Activated CD4-positive, alpha-beta T cell treated with anti-CD3 and anti-CD28 coated beads for 36 hours (primary cell): Measurements from ENCODE around the gene PDCD4. TPM values are rescaled to one million over a fixed set of nuclear protein-coding genes. Genes with fewer than 3 reads are reported as not detected.
"Not testable (repeated sequence)": the region's sequence is repeated elsewhere in the genome, so short reads cannot be mapped to it uniquely, and the experiment has no call there.

Source experiments
- ATAC-seq: fragments of 200-7000 bp; cut with Tn5 transposase; one replicate; pipeline ENCODE4 v1.10.0; 2021; ENCODE audit warnings: mild to moderate bottlenecking, moderate library complexity
- CTCF ChIA-PET: fragments of 350-600 bp; sonication (Branson Sonifier 250); formaldehyde crosslinking; loops from one replicate; lab custom pipeline; 2021; ENCODE audit warnings: antibody characterized with exemption; lab: Charles Lee
- POLR2A ChIA-PET: fragments of 350-600 bp; sonication (Branson Sonifier 250); formaldehyde crosslinking; loops from one replicate; lab custom pipeline; 2021; ENCODE audit warnings: antibody characterized with exemption, inconsistent platforms; lab: Charles Lee
- DNase-seq: peaks from one replicate; pipeline ENCODE4 v3.0.0-alpha.2; 2020
- H3K27ac Mint-ChIP-seq: one replicate; pipeline ENCODE4 v1.8.0; 2021; ENCODE audit warnings: mixed read lengths
- H3K27me3 Mint-ChIP-seq: one replicate; pipeline ENCODE4 v1.8.0; 2021; ENCODE audit warnings: mixed read lengths
- H3K36me3 Mint-ChIP-seq: one replicate; pipeline ENCODE4 v1.8.0; 2021; ENCODE audit warnings: low read depth, mixed read lengths
- H3K4me1 Mint-ChIP-seq: one replicate; pipeline ENCODE4 v1.8.0; 2021; ENCODE audit warnings: mixed read lengths
- H3K4me3 Mint-ChIP-seq: one replicate; pipeline ENCODE4 v1.8.0; 2021; ENCODE audit warnings: mild to moderate bottlenecking, moderate library complexity, mixed read lengths
- H3K9me3 Mint-ChIP-seq: one replicate; pipeline ENCODE4 v1.8.0; 2021; ENCODE audit warnings: low read depth, mixed read lengths
- intact Hi-C, 2 experiments: fragments of 100-400 bp; cut with DNase I in 1 of 2; cut with micrococcal nuclease in 1 of 2; formaldehyde crosslinking; loops; one replicate each; pipeline versions ENCODE4 v1.14.2 to v1.15.1; 2022 to 2024; cut with DNase I, micrococcal nuclease
- total RNA-seq, 2 experiments: library from RNA; stranded (reverse); gene quantifications; one replicate each; pipeline ENCODE4 v1.2.3, GENCODE V29; 2021

Gene PDCD4
- total RNA-seq, 2 experiments from 2014 or later: 69.8 to 125 TPM

- H3K9me3 Mint-ChIP-seq: peaks cover 2% of the 10 kb centered on the region
- peak overlapping the region; percentile 52 for H3K27ac Mint-ChIP-seq
- no peak overlapping the region for H3K4me3 Mint-ChIP-seq
- POLR2A ChIA-PET: interaction anchor here (0.6 to 2.0 kb wide), 2 partner anchors 9 to 297 kb away, joined by 6 to 9 read pairs; partner anchors contain the start of gene PDCD4
- CTCF ChIA-PET: interaction anchor here (1.0 to 1.1 kb wide), 3 partner anchors 7 to 116 kb away, joined by 3 to 4 read pairs (median 3); no protein-coding TSS in a partner anchor
- peaks cover 95% of the 10 kb centered on the region for H3K4me1 Mint-ChIP-seq
- intact Hi-C loops: no loop called here
- DNase-seq: no peak
- no peak for ATAC-seq
- H3K27me3 Mint-ChIP-seq: no peaks in the 10 kb centered on the region
- peaks cover 13% of the 10 kb centered on the region for H3K36me3 Mint-ChIP-seq
Observed at GRCh38 chr10:110861930-110862649, 9.6 kb upstream of the PDCD4 start.

DNA sequence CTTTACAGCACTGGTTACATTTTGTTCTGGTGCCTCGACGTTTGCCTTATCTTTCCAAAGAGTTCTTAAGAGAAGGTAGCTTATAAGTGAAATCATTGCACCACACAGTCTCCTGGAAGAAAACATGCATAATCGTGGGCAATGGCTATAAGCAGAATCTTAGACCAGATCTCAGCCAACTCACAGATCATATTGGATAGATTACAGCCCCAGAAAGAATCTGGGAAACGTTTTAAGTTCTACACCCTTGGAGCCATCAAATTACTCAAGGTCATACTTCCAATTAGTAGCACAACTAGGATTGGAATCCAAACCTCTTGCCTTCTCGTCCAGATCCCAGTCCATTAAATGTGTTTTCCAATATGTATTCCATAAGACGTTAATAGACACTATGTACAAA, 8.8 kb upstream of the PDCD4 start:
- Mint-ChIP-seq H3K36me3 (peaks cover 6% of the 10 kb centered on the region), H3K9me3 (no peaks in the 10 kb centered on the region), H3K27me3 (no peaks in the 10 kb centered on the region), H3K4me3 (no peak overlapping the region), H3K27ac (peak overlapping the region; percentile 99), H3K4me1 (peaks cover 95% of the 10 kb centered on the region)
- intact Hi-C loops: no loop called here
- no peak for ATAC-seq
- DNase-seq: no peak
- ChIA-PET CTCF (interaction anchor here (0.6 kb wide), 1 partner anchor 536 kb away, joined by 3 read pairs; no protein-coding TSS in a partner anchor), POLR2A (interaction anchor here (0.6 kb wide), 1 partner anchor 298 kb away, joined by 6 read pairs; no protein-coding TSS in a partner anchor)

- Mint-ChIP-seq H3K27ac (peak overlapping the region; percentile 99), H3K9me3 (no peaks in the 10 kb centered on the region), H3K36me3 (peaks cover 6% of the 10 kb centered on the region), H3K27me3 (no peaks in the 10 kb centered on the region), H3K4me1 (peaks cover 95% of the 10 kb centered on the region), H3K4me3 (no peak overlapping the region)
- POLR2A ChIA-PET: no interaction called here
- CTCF ChIA-PET: interaction anchor here (0.6 kb wide), 1 partner anchor 536 kb away, joined by 3 read pairs; no protein-coding TSS in a partner anchor
- ATAC-seq: no peak
- intact Hi-C loops: no loop called here
- DNase-seq: no peak
Observed at GRCh38 chr10:110863361-110863760, 8.4 kb upstream of the PDCD4 start.

- no peaks in the 10 kb centered on the region for H3K27me3 Mint-ChIP-seq
Observed at GRCh38 chr10:110863956-110864355, 7.8 kb upstream of the PDCD4 start.

DNA sequence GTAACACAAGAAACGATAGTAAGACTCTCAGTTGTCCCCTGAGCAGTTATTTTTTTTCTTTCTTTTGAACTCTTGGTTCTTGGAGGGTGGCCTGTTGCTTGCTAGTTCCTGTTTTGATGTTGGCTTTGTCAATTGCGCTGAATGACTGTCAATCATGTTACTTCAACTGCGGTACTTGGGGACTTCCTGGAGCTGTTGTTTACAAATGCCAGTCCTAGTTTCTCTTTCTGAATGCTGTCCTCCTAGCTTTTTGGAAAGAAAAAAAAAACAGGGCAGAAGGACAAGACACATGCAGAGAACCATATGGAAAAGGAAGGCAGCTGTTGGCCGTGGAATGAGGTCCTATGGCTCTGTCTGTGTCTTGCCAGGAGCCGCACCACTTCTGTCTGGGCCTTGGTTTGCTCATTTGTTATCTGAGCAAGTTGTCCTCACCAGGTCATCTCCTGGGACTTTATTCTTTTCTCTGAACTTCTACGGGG, 7.0 kb upstream of the PDCD4 start:
- Mint-ChIP-seq H3K27ac (peak overlapping the region; percentile 99), H3K4me1 (peaks cover 97% of the 10 kb centered on the region)

More at GRCh38 chr10:110863956-110864355, 7.8 kb upstream of the PDCD4 start:
- intact Hi-C loops: loop anchor here in 1 of 2 experiments (2.0 kb wide), 1 partner anchor 89 kb away; no protein-coding TSS in a partner anchor
- ChIA-PET CTCF (interaction anchor here (0.6 to 1.6 kb wide), 3 partner anchors 9 to 45 kb away, joined by 3 to 7 read pairs (median 4); no protein-coding TSS in a partner anchor), POLR2A (interaction anchor here (0.5 to 1.0 kb wide), 2 partner anchors 55 to 84 kb away, joined by 4 to 6 read pairs; partner anchors contain the start of genes BBIP1 and SHOC2)
- H3K4me3 Mint-ChIP-seq: no peak overlapping the region
- H3K36me3 Mint-ChIP-seq: peaks cover 6% of the 10 kb centered on the region
- DNase-seq (no peak), ATAC-seq (no peak)
- peak overlapping the region; percentile 99 for H3K27ac Mint-ChIP-seq
- no peaks in the 10 kb centered on the region for H3K9me3 Mint-ChIP-seq
- peaks cover 97% of the 10 kb centered on the region for H3K4me1 Mint-ChIP-seq

DNA sequence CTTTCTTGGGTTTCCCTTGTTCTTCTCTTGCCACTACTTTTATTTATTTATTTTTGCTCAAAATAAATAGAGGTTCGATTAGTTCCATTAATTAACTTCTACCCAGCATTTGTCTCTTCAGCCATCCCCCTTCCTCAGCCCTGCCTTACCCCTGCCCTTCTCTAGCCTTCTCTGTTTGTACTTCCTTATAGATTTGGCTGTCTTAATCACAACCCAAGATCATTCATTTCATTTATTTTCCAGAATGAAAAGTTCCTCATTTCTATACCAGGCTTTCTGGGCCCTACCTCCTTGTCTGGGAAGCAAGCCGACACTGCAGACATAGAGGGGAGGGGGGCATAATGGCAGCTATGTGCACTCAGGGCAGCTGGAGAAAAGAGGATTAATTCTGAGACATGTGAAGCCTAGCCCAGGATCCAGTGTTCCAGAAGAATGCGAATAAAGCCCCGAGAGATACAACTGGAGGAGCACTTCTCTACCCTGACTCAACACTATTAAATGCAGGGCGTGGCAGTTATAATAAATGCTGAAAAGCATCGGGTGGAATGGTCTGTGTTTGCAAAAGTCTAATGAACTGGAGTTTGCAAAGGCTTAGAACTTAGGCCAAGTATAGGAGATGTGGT, 6.4 kb upstream of the PDCD4 start:
- Mint-ChIP-seq H3K27ac (peak overlapping the region; percentile 99), H3K9me3 (no peaks in the 10 kb centered on the region), H3K27me3 (no peaks in the 10 kb centered on the region), H3K36me3 (peaks cover 9% of the 10 kb centered on the region), H3K4me3 (peak overlapping the region; percentile 72), H3K4me1 (peaks cover 97% of the 10 kb centered on the region)
- intact Hi-C loops: loop anchor here in 1 of 2 experiments (2.0 to 5.0 kb wide), 2 partner anchors 90 to 298 kb away; partner anchors contain the start of gene SMC3
- ATAC-seq (no peak), DNase-seq (no peak)
- CTCF ChIA-PET: interaction anchor here (0.9 to 2.4 kb wide), 7 partner anchors 8 to 36 kb away, joined by 3 to 15 read pairs (median 4); no protein-coding TSS in a partner anchor
- POLR2A ChIA-PET: interaction anchor here (0.7 kb wide), 1 partner anchor 109 kb away, joined by 3 read pairs; no protein-coding TSS in a partner anchor

More for the DNA sequence above, 7.0 kb upstream of the PDCD4 start:
- ATAC-seq: peak; percentile 78
- Mint-ChIP-seq H3K9me3 (no peaks in the 10 kb centered on the region), H3K4me3 (peak overlapping the region; percentile 72), H3K36me3 (peaks cover 8% of the 10 kb centered on the region), H3K27me3 (no peaks in the 10 kb centered on the region)
- peak; percentile 65 for DNase-seq
- ChIA-PET POLR2A (interaction anchor here (0.5 to 1.0 kb wide), 2 partner anchors 54 to 84 kb away, joined by 4 to 6 read pairs; partner anchors contain the start of genes BBIP1 and SHOC2), CTCF (interaction anchor here (0.6 to 2.4 kb wide), 6 partner anchors 8 to 44 kb away, joined by 3 to 15 read pairs (median 4); no protein-coding TSS in a partner anchor)
- intact Hi-C loops: loop anchor here in 1 of 2 experiments (2.0 to 5.0 kb wide), 2 partner anchors 90 to 297 kb away; partner anchors contain the start of gene SMC3

DNA sequence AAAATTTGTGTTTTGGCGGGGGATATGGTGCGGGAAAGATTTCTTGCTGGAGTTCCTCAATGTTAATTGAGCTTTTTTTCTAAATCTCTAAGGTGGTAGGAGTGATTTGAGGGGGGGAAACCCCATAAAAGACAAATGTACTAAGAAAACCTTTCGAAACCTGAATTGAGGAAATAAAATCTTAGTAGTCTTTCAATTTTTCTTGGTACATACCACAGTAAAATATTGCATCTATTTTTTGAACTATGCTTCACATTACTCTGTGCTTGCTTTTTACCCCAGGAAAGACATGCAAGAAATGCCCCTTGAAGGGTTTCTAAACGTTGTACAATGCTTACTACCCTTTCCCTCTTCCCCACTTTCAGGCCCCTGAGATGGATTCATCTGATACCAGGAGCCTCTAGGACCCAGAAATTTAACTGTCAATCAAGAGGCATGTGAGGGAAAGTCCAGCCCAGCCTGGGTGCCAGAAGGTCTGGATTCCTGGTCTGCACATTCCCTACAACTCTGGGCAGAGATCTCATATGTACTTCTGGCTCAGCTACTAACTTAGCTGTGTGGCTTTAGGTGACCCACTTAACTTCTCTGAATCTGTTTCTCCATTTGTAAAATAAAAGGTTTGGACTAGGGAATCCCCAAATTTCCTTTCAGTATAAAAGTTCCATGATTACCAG, 5.8 kb upstream of the PDCD4 start:
- peak overlapping the region; percentile 99 for H3K27ac Mint-ChIP-seq
- no peaks in the 10 kb centered on the region for H3K27me3 Mint-ChIP-seq
- H3K4me3 Mint-ChIP-seq: no peak overlapping the region
- DNase-seq: no peak
- peaks cover 97% of the 10 kb centered on the region for H3K4me1 Mint-ChIP-seq
- ATAC-seq: no peak
- CTCF ChIA-PET: interaction anchor here (0.6 to 2.4 kb wide), 7 partner anchors 10 to 1343 kb away, joined by 3 to 15 read pairs (median 4); no protein-coding TSS in a partner anchor
- H3K9me3 Mint-ChIP-seq: no peaks in the 10 kb centered on the region
- POLR2A ChIA-PET: interaction anchor here (0.7 kb wide), 1 partner anchor 110 kb away, joined by 3 read pairs; no protein-coding TSS in a partner anchor
- H3K36me3 Mint-ChIP-seq: peaks cover 9% of the 10 kb centered on the region
- intact Hi-C loops: loop anchor here in 1 of 2 experiments (2.0 to 5.0 kb wide), 2 partner anchors 91 to 299 kb away; partner anchors contain the start of gene SMC3

DNA sequence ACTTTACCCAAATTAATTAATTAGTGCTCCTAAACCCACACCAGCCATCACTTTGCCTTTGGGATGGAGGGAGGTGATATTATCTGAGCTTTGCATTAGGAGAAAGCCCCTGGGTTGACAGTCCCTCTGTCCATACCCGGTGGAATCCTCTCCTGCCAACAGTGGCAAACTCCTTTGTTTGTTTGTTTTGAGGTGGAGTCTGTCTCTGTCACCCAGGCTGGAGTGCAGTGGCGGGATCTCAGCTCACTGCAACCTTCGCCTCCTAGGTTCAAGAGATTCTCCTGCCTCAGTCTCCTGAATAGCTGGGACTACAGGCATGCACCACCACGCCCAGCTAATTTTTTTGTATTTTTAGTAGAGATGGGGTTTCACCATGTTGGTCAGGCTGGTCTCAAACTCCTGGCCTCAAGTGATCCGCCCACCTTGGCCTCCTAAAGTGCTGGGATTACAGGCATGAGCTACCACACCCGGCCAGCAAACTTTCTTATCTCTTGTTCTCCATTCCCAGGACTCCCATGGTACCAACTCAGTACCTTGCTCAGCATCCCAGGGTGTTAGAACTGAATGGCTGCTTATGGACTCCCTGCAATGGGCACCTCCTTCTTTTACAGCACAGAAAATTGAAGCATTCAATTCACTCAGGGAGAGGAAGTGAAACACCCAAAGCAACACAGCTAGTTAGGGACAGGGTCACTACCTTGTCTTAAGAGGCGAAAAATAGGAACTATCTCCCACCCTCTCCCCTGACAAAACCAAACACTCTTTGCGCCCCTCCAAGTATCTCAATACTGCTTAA, 4.5 kb upstream of the PDCD4 start:
- Mint-ChIP-seq H3K4me1 (peaks cover 93% of the 10 kb centered on the region), H3K36me3 (peaks cover 11% of the 10 kb centered on the region), H3K27ac (peak overlapping the region; percentile 87)
- H3K9me3 Mint-ChIP-seq, DNase-seq, H3K4me3 Mint-ChIP-seq, ATAC-seq, H3K27me3 Mint-ChIP-seq: not testable (repeated sequence)
- intact Hi-C loops: loop anchor here in 1 of 2 experiments (5.0 kb wide), 1 partner anchor 300 kb away; the partner anchor contains the start of gene SMC3
- CTCF ChIA-PET: interaction anchor here (0.5 to 1.9 kb wide), 10 partner anchors 8 to 121 kb away, joined by 3 to 11 read pairs (median 3); no protein-coding TSS in a partner anchor
- POLR2A ChIA-PET: interaction anchor here (1.5 kb wide), 1 partner anchor 9 kb away, joined by 6 read pairs; no protein-coding TSS in a partner anchor

DNA sequence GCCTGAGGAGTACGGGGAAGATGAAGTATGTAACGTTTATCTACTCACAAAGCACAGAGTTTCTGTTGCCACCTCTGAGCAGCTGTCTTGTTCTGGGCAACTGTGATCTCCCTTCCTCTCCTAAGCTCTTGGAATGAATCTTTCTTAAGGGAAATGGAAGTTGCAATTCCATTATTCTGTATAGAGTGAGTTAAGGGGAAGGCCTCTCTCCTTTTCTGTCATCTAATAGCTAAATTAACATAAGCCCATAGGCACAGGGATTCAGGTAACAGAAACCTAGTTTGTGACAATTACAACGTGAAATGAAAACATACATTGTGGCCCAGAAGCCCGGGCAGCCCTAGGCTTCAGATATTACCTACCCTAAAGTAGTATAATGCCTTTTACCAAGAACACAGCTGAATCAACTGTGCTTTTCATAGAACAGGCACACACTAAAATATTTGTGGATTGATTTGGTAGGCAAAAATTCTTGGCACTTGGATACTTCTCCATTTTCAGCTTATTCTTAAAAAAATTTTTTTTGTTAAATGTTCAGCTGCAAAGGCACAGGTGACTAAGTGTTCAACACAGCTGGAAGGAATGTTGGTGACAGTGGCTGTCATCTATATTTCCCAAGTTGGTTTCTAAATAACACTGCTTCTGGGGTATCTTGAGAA, 3.8 kb upstream of the PDCD4 start:
- H3K27ac Mint-ChIP-seq: peak overlapping the region; percentile 87
- intact Hi-C loops: loop anchor here in 1 of 2 experiments (5.0 kb wide), 1 partner anchor 301 kb away; the partner anchor contains the start of gene SMC3
- CTCF ChIA-PET: interaction anchor here (0.7 to 1.9 kb wide), 9 partner anchors 8 to 122 kb away, joined by 3 to 11 read pairs (median 3); no protein-coding TSS in a partner anchor

More for the DNA sequence above, 3.8 kb upstream of the PDCD4 start:
- no peaks in the 10 kb centered on the region for H3K27me3 Mint-ChIP-seq
- DNase-seq (no peak), ATAC-seq (no peak)
- H3K4me1 Mint-ChIP-seq: peaks cover 86% of the 10 kb centered on the region
- H3K36me3 Mint-ChIP-seq: peaks cover 11% of the 10 kb centered on the region
- H3K9me3 Mint-ChIP-seq: no peaks in the 10 kb centered on the region
- peak overlapping the region; percentile 25 for H3K4me3 Mint-ChIP-seq
- POLR2A ChIA-PET: interaction anchor here (1.0 to 1.5 kb wide), 3 partner anchors 10 to 51 kb away, joined by 3 to 6 read pairs (median 3); partner anchors contain the start of genes BBIP1 and SHOC2
